ENCODE data around the gene FFAR2.

GRCh38 chr19:35462476-35462953, 14.5 kb downstream of the FFAR2 start:
- TF ChIP-seq POLR2A (IDR thresholded peaks at IDR 0.05) (no peak), CTCF (IDR thresholded peaks at IDR 0.05) (no peak)
